GM21390 (cell line): Measurements from ENCODE around the gene STX11.

Experiments used
- ATAC-seq: cut with Tn5 transposase; IDR thresholded peaks from one replicate; pipeline ENCODE4 v1.9.1; 2021; ENCODE audit not compliant: unreplicated experiment

STX11 gene

DNA sequence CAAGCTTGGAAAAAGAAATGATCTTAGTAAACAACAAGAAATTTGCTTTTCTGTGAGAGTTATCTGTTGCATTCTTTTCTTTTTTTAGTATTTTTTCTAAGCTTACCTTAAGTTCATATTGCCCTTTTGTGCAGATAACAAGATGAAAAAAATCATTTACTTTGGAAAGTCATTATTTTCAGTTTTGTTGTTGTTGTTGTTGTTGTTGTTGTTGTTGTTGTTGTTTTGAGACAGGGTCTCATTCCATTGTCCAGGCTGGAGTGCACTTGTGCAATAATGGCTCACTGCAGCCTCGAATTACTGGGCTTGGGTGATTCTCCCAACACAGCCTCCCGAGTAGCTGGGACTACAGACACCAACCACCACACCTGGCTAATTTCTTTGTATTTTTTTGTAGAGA, 8.8 kb upstream of the STX11 start:
- no peak for ATAC-seq

DNA sequence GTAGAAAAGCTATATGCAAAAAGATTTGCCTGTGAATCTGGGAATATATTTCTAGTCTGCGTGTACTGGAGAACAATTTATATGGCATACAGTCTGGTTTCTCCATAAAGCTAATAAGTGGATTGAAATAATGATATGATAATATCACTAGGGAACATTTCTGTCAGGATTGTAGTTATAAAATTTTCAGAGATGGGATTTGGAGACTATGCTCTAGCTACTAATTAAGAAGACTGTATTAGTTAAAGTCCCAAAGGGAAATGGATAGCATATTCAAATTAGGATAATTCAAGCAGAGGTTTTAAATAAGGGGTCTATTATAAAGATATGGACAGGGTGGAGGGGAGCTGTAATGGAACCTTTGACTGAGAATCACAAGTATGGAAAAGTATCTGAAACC, 7.2 kb upstream of the STX11 start:
- no peak for ATAC-seq

DNA sequence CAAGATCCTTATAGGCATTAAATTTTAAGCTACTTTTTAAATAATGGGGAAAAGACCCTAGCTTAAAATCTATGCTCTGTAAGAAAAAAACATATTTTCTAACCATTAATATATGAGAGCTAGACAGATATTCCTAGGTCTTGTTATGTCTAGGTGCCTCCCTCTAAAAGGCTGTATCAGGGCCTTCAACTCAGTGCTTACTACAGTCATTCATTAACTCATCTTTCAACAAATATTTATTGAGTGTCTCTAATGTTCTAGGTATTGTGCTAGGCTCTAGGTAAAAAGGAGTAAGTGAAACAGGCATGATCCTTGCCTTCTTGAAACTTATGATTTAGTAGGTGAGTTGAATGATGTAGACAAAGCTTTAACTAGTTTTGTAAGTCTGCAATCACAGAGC, 6.4 kb upstream of the STX11 start:
- no peak for ATAC-seq

DNA sequence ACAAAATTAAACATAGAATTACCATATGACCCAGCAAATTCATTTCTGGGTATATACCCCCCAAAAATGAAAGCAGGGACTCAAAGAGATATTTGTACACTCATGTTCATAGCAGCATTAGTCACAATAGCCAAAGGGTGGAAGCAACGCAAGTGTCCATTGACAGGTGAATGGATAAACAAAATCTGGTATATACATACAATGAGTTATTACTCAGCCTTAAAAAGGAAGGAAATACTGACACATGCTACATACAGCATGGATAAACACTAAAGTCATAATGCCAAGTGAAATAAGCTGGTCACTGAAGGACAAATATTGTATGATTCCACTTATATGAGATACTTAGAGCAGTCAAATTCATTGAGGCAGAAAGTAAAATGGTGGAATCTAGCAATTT, 5.3 kb upstream of the STX11 start:
- ATAC-seq: no peak

DNA sequence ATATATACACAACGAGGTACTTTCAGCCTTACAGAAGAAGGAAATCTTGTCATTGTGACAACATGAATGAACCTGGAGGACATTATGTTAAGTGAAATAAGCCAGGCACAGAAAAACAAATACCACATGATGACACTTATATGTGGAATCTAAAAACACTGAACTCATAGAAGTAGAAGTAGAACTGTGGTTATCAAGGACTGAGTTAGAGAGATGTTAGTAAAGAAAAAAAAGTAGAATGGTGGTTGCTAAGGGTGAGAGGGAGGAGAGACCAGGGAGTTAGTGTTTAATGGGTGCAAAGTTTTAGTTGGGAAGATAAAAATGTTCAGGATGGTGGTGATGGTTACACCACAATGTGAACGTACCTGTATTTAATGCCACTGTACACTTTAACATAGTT, 4.8 kb upstream of the STX11 start:
- ATAC-seq: no peak

DNA sequence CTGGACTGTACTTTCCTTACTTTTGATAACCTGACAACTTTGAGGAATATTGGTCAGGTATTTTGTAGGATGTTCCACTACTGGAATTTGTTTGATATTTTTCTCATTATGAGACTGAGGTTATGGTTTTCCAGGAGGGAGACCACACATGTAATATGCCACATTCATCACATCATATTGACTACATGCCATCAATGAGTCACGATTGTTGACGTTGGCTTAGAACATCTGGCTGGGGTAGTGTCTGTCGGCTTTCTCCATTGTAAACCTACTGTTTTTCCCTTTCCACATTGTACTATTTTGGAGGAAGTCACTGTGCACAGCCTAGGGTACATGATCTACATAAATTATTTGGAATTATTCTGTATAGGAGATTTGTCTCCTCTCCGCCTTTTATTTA, 1.4 kb upstream of the STX11 start:
- ATAC-seq: no peak

DNA sequence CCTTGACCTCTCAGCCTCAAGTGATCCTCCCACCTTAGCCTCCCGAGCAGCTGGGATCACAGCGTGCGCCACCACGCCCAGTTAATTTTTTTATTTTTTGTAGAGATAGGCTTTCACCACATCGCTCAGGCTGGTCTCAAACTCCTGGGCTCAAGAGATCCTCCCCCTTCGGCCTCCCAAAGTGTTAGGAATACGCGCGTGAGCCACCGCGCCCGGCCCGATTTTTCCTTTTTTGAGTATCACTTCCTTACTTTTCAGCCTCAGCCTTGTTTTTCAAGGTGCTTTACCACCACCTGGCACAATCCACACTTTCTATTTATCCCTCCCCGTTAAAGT, 791 bp upstream of the STX11 start:
- ATAC-seq: no peak

DNA sequence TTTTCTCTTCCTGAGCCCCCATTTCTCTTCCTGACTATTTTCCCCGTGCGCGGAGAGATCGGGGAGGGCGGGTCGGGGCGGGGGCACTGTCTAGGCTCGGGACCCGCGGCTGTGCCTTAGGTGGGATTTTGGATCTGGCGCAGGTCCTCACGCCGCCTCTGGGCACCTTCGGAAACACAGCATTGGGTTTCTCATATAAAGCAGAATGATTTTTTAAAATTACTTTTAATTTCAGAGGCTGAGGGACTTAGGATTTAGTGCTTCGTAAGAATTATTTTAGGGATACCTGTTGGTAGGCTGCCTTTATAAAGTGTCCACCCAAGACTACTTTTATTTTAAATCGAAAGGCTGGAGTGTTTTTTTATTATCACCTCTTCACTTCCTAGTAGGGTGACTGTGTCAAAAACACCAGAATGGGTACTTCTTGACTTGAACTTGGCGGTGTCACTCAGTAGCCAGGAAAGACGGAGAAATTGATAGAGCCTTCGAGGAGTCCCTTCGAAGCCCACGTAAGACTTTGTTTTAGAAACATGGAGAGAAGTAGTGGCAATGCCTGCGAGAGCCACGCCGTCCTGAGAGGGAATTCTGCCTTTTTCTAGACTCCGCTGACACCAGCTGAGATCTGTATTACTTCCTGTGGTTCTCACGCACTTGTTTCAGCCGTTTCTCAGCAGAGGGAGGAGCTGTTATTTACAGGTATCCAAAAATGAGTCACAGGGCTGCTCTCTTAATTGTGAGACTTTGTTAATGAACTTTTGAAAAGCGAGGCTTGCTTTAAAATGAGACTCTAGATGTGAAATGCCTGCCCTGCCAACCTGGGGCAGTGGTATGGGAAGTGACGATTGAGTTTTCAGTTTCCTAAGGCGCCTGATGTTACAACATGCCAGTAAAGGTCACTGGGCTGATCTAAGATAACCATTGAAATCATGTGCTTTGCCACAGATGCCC, 667 bp downstream of the STX11 start:
- ATAC-seq: peak; percentile 57

DNA sequence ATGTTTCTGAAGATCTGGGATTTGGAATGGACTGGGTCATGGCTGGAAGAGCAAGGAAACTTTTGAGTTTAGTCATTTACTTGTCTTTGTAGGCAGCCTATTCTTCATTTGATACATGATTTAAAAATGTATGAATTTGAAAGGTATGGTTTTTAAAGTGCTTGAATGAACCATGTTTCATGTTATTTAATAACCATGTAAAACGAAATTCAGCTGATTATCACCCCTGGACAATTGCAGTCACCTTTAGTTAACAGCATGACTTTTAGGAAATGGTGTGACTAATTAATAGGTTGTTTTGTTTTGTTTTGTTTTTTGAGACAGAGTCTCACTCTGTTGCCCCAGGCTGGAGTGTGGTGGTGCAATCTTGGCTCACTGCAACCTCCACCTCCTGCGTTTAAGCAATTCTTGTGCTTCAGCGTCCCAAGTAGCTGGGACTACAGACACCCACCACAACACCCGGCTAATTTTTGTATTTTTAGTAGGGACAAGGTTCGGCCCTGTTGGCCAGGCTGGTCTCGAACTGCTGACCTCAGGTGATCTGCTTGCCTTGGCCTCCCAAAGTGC, 2.1 kb downstream of the STX11 start:
- ATAC-seq: no peak

DNA sequence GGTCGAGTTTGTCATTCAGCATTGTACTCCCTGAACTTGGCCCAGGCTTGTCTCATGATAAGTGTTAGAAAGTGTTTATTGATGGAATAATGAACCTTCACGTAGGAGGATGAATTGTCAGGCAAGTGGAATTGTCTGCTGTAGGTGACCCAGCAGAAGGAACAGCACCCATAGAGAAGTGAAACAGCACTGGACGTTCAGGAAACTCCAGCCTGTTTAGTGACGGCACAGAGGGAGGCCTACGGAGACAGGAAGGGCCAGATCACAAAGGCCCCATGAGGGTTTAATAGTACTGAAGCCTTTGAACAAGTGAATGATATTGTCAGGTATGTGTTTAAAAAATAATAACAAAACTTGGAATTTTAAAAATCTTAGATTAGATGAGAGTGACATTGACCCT, 2.9 kb downstream of the STX11 start:
- no peak for ATAC-seq

DNA sequence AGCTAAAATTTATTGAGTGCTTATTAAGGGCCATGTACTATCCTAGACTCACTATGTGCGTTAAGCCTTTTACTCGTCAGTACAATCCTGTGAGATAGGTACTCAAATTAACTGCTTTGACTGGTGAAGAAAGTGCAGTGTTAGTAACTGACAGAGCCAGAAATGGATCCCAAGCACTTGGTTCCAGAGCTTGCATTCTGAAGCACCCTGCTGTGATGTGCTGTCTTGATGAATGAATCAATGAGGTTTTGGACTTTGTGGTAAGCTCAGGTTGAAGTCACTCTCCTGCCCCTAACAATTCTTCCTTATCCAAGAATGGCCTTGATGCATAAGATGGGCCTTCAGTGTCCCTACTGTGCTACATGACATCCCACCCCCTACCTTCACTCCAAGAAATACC, 3.7 kb downstream of the STX11 start:
- ATAC-seq: no peak

DNA sequence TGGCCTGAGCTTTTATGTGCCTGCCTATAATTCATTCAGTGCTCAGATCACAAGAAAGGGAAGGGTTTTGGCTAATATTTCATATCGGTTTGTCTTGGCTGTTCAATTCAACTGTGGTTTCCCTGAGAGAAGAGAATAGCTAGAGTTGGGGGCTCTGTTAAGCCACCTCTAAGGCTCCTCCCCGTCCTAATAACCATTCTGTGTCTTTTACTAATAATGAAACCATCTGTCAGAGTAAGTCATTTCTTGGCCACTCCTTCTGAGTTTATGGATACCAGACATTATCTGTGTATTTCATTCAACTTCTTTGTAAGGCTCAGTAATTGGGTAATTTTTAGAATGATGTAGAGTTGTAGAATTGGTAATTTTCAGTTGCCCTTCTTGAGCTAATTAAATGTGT, 5.2 kb downstream of the STX11 start:
- ATAC-seq: peak; percentile 50

DNA sequence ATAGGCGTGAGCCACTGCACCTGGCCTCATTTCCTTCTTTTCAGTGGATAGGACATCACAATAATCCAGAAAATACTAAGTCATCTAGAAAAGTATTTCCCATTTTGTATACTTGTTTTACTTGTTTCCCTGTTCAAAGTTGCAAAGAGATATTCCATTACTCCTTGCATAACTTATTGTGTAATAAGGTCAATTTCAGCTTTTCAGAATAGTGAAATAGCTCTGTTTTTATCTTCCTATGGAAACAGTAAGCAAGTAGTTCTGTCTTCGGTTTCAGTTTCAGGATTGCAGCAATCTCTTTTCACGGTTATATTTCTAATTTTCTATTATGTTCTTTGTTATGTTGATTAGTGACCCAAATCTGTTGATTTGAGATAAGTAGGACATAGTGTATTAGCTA, 6.0 kb downstream of the STX11 start:
- peak; percentile 38 for ATAC-seq

DNA sequence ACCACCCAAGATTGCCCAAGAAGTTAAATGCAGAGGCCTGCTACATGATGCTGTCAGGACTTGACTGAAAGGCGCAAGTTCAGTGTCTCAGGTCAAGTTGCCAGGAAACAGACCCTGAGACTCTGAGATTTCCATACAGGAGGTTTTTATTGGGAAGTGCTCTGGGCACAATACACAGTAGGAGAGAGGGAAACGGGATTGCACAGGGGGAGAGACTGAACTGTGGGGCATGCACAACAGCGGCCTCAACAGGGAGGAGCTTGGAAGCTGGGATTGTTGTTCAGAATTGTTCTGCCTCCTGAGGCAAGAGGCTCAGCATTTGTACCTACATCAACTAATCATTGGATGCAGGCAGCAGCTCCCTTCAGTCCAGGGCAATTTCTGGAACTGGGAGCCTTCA, 6.7 kb downstream of the STX11 start:
- ATAC-seq: no peak

DNA sequence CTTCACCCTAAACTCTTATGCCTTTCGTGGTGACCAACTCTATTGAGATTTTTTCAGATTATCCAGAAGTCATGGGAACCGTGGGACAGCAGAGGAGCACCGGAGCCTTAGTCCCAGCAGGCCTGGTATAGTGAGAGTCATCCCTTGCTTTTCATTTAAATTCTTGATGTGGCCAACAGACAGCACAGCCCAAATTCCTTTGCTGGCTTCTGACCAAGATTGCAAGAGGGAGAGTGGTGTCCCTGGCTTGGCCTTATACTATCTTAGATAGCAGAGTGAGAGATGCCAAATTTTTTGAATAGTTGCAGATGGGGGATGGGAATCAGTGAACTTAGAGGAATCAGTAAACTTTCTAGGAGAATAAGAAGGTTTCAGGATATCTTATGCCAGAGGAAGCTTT, 7.8 kb downstream of the STX11 start:
- no peak for ATAC-seq

DNA sequence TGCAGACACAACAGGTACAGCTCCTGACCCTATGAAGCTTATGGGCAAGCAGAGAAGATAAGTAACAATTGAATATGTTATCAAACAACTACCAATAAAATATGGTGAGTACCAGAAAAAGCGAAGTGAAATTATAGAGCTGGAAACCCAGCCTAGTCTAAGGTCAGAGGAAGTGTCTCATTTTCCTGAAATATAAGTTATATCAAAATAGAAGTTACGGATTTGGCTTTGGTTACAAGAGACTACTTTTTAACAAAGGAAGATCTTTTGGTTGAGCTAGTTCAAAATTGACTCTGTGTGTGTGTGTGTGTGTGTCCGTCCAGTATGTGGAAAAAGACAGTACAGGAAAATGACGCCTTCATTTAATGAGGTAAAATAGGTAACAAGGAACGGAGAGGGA, 8.9 kb downstream of the STX11 start:
- ATAC-seq: no peak

DNA sequence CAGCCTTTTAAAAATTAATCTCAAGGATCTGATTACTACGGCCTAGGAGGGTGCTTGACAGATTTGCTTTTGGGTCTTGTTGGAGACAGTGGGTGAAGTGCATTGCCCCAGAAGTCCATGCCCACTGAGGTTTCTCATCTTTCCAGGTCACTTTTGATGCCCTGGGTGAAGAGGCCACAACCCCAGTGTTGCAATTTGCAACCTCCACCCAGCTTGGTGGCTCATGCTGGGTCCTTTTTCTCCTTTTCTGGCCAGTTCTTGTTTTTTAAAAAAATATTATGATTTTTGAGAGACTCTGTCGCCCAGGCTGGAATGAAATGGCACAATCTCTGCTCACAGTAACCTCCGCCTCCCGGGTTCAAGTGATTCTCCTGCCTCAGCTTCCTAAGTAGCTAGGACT, 9.4 kb downstream of the STX11 start:
- ATAC-seq: no peak

DNA sequence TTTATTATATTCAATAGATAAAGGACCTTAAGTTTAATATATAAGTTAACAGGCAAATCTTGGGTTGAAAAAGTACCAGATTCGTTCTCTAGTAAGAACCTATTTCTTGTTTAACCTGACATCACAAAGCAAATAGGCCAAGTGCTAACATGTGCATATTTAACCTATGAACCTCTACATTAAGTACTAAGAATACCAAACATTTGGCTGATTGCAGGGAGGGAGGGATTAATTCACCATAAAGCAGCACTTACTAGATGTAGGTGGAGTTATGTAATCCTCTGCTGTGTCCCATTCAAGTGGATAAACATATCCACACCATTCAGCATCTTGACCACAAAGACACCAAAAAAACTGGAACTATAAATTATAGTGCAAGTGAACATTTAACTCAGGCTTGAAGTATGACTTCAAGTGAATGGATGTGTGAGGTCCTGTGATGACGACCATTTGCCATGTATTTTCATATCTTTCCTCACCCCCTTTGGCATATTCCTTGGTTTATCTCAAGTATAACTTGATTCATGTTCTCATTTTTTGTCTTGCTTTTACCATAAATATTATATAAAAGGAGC, 10.2 kb downstream of the STX11 start:
- no peak for ATAC-seq

DNA sequence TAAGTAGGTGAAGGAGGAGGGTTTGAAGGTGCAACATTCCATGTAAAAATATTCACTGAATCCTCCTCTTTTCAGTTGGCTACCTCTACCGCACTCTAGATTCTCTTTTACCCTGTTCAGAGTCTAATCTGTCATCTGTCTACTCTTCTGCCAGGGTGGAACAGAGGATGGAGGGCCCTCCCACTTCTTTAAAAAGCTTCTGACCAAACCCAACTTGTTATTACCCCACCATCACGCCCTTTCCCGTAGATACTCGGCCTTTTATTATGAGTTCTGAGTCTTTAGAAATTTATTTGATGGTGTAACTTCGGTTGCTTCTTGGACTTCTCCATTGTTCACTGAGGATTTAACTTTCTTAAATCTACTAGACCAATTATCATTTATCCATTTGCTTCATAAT, 11.7 kb downstream of the STX11 start:
- ATAC-seq: no peak

DNA sequence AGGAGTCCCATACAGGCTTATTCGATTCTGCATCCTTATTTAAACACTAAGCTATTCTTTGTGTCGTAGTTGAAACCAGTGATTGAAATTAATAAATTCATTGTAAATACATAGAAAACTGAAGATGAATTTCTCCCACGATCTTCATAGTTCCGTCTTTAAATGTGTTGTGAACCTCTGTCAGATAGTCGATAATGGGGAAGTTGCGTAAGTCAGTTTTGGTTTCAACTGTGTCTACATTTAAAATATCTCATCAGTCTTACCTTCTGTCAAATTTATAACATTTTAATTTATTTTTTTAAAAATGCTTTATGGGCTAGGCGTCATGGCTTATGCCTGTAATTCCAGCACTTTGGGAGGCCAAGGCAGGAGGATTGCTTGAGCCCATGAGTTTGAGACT, 12.7 kb downstream of the STX11 start:
- peak; percentile 87 for ATAC-seq

DNA sequence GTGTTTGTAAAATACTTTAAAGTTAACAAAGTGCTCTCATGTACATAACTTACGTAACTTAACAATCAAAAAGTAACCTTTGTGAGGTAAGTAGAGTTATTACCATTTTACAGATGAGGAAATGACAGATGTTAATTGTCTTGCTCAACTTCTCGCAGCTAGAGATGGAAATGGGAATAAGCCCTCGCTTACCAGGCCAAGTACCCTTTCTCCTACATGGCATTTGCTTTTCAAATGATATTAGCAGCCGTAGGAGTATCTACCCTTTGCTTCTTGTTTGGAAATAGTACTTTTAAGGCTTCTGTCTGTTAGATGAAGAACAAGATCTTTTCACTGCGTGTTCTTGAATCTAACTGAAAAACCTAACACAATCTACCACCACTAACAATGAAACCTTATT, 15.5 kb downstream of the STX11 start:
- no peak for ATAC-seq

DNA sequence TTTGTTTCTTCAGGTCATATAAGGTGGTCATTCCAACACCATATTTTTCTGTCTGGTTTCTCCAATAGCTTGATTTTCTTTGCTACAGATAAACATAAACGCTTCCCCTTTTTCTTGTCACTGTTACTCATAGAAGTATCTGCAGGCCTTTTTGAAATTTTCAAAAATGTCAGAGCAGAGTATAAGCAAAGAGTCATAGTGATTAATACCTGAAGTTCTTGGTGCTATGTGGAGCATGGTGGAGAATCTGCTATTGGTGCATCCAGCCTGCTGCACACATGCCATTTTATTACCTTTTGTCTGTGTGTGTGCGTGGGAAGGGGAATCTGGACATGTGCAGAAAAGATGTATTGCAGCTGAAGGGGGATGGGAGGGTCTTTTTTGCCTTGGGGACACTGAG, 19.7 kb downstream of the STX11 start:
- no peak for ATAC-seq

DNA sequence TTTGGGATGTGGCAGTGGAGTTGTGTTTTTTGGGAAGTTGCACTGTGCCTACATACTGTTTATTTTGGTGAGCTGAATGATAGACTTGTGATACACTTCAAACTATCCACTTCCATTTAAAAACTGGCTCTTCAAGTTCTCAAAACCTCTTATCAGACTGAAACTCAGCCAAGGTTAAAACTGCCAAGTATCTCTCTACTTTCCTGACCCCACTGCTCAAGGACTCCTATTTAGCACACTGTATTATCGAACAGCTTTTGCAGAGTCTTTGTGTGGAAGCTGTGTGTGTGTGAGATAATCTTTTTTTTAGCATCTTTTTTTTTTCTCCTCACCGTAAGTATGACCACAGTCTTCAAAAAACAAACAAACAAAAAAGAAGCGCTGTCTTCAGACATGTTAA, 21.1 kb downstream of the STX11 start:
- no peak for ATAC-seq
